Caco-2 (cell line): ENCODE measurements around the gene TSHZ2. TPM values are rescaled to one million over a fixed set of nuclear protein-coding genes. Genes with fewer than 3 reads are reported as not detected.

ENCODE experiments used
- BruUV-seq: library from RNA; stranded (reverse); fragments of 400-500 nt; replicated peaks from 2 replicates; lab custom pipeline; 2021; lab: Mats Ljungman, UMichigan
- CTCF ChIA-PET: fragments of 300-600 bp; sonication (Branson Sonifier 250); formaldehyde crosslinking; loops from one replicate; lab custom pipeline; 2022; ENCODE audit warnings: antibody characterized with exemption; lab: Charles Lee
- POLR2A ChIA-PET: fragments of 300-600 bp; sonication (Branson Sonifier 250); formaldehyde crosslinking; loops from one replicate; lab custom pipeline; 2022; ENCODE audit warnings: antibody characterized with exemption; lab: Charles Lee
- DNase-seq, 2 experiments: peaks; one replicate each; pipeline versions ENCODE4 v3.0.0 to v3.0.0-alpha.2; 2020 to 2022
- H3K27me3 ChIP-seq: replicated peaks from 2 replicates; pipeline ENCODE4 v1.6.0; 2011; ENCODE audit warnings: low read length; ENCODE audit not compliant: control insufficient read depth, insufficient read depth
- H3K36me3 ChIP-seq: 2 replicates; pipeline ENCODE4 v1.5.1; 2011; ENCODE audit warnings: low read length; ENCODE audit not compliant: control insufficient read depth, insufficient read depth
- H3K4me1 ChIP-seq: fragments of 250-450 bp; sonication (Bioruptor Pico); 2 replicates; pipeline ENCODE4 v1.5.1; 2020; ENCODE audit warnings: mild to moderate bottlenecking
- H3K4me3 ChIP-seq: 2 replicates; pipeline ENCODE4 v1.5.1; 2011; ENCODE audit warnings: low read depth, mild to moderate bottlenecking, control low read depth, low read length
- H3K9me3 ChIP-seq: fragments of 250-450 bp; sonication (Bioruptor Pico); 2 replicates; pipeline ENCODE4 v1.5.1; 2020; ENCODE audit warnings: mild to moderate bottlenecking, moderate library complexity
- H3K27ac Mint-ChIP-seq: one replicate; pipeline ENCODE4 v1.8.0; 2022; ENCODE audit warnings: mixed read lengths; ENCODE audit not compliant: unreplicated experiment
- H3K27me3 Mint-ChIP-seq: one replicate; pipeline ENCODE4 v1.8.0; 2022; ENCODE audit warnings: mixed read lengths; ENCODE audit not compliant: insufficient read depth, unreplicated experiment
- H3K36me3 Mint-ChIP-seq: one replicate; pipeline ENCODE4 v1.8.0; 2022; ENCODE audit warnings: mild to moderate bottlenecking, mixed read lengths; ENCODE audit not compliant: insufficient read depth, unreplicated experiment
- H3K4me1 Mint-ChIP-seq: one replicate; pipeline ENCODE4 v1.8.0; 2022; ENCODE audit warnings: low read depth, mixed read lengths; ENCODE audit not compliant: unreplicated experiment
- H3K4me3 Mint-ChIP-seq: one replicate; pipeline ENCODE4 v1.8.0; 2022; ENCODE audit warnings: mild to moderate bottlenecking, moderate library complexity, mixed read lengths; ENCODE audit not compliant: unreplicated experiment
- H3K9me3 Mint-ChIP-seq: one replicate; pipeline ENCODE4 v1.8.0; 2022; ENCODE audit warnings: mixed read lengths; ENCODE audit not compliant: unreplicated experiment
- intact Hi-C: fragments of 100-400 bp; cut with micrococcal nuclease; formaldehyde crosslinking; loops from one replicate; pipeline ENCODE4 v1.10.0; 2022; ENCODE audit not compliant: unreplicated experiment
- total RNA-seq: library from RNA; stranded (reverse); gene quantifications from 2 replicates; pipeline ENCODE4 v1.2.3, GENCODE V29; 2022
- TF ChIP-seq, protein P1 (sequence below), 2 experiments: fragments of 200-600 bp in 1 of 2; IDR thresholded peaks; 1 replicate in 1 of 2; 2 replicates in 1 of 2; pipeline versions ENCODE4 v1.5.1 to v1.8.0; 2011 to 2022; ENCODE audit warnings: antibody characterized with exemption in 1 of 2, control low read depth in 1 of 2, inconsistent platforms in 1 of 2, low read depth in 1 of 2, low read length in 1 of 2, mild to moderate bottlenecking in 1 of 2, moderate library complexity in 1 of 2; ENCODE audit not compliant: insufficient read depth in 1 of 2, severe bottlenecking in 1 of 2, unreplicated experiment in 1 of 2

The TSHZ2 gene
- total RNA-seq, 1 experiment from 2014 or later = 0.07 TPM

- intact Hi-C loops = no loop called here
- Mint-ChIP-seq H3K4me3 (no peak overlapping the region), H3K9me3 (no peaks in the 10 kb centered on the region), H3K4me1 (no peaks in the 10 kb centered on the region), H3K27ac (no peak overlapping the region), H3K27me3 (peaks cover 2% of the 10 kb centered on the region), H3K36me3 (no peaks in the 10 kb centered on the region)
- DNase-seq = no peak
- CTCF ChIA-PET = no interaction called here
- BruUV-seq = no TSS peak
- Histone ChIP-seq H3K36me3 (no peaks in the 10 kb centered on the region), H3K4me3 (no peak overlapping the region), H3K9me3 (no peaks in the 10 kb centered on the region), H3K27me3 (peaks cover 1% of the 10 kb centered on the region; the same call in 1 of the 2 replicates), H3K4me1 (no peaks in the 10 kb centered on the region)
- TF ChIP-seq, protein P1, sequence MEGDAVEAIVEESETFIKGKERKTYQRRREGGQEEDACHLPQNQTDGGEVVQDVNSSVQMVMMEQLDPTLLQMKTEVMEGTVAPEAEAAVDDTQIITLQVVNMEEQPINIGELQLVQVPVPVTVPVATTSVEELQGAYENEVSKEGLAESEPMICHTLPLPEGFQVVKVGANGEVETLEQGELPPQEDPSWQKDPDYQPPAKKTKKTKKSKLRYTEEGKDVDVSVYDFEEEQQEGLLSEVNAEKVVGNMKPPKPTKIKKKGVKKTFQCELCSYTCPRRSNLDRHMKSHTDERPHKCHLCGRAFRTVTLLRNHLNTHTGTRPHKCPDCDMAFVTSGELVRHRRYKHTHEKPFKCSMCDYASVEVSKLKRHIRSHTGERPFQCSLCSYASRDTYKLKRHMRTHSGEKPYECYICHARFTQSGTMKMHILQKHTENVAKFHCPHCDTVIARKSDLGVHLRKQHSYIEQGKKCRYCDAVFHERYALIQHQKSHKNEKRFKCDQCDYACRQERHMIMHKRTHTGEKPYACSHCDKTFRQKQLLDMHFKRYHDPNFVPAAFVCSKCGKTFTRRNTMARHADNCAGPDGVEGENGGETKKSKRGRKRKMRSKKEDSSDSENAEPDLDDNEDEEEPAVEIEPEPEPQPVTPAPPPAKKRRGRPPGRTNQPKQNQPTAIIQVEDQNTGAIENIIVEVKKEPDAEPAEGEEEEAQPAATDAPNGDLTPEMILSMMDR (IDR thresholded peaks at IDR 0.05; ENCODE audit: insufficient read depth in 1 of 2, low read depth in 1 of 2, low read length in 1 of 2, severe bottlenecking in 1 of 2, unreplicated experiment in 1 of 2) = no peak
- POLR2A ChIA-PET = no interaction called here
These were observed 62.7 kb downstream of the TSHZ2 start for GRCh38 chr20:53034899-53035298.

DNA sequence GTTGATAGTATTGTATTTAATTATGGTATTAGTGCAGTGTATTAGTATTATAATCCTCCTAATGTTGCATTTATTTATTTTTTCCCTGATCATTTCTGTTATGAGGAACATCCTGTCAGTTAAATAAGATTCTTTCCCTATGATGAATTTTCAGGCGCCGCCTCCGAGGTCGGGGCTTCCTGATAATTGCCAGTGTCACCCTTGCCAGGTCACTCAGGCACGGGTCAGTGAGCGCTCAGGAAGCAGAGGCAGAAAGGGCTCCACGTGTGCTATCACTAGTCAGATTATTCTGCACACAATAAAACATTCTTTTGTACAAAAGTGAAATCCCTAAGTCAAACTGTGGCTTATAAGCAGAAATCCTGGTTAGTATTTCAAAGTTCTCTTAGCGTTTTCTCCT is 64.8 kb downstream of the TSHZ2 start:
- CTCF ChIA-PET = no interaction called here
- Mint-ChIP-seq H3K27me3 (no peaks in the 10 kb centered on the region), H3K4me3 (no peak overlapping the region), H3K4me1 (no peaks in the 10 kb centered on the region), H3K9me3 (no peaks in the 10 kb centered on the region), H3K27ac (no peak overlapping the region), H3K36me3 (no peaks in the 10 kb centered on the region)
- no peaks in the 10 kb centered on the region for H3K9me3 ChIP-seq
- H3K4me1 ChIP-seq = no peaks in the 10 kb centered on the region
- intact Hi-C loops = no loop called here
- peaks cover 1% of the 10 kb centered on the region; the same call in 1 of the 2 replicates for H3K27me3 ChIP-seq
- no peak overlapping the region for H3K4me3 ChIP-seq
- DNase-seq = no peak
- H3K36me3 ChIP-seq = no peaks in the 10 kb centered on the region
- TF ChIP-seq, protein P1 (IDR thresholded peaks at IDR 0.05; ENCODE audit: insufficient read depth in 1 of 2, low read depth in 1 of 2, low read length in 1 of 2, severe bottlenecking in 1 of 2, unreplicated experiment in 1 of 2) = no peak
- POLR2A ChIA-PET = no interaction called here
- BruUV-seq = no TSS peak

- no peak overlapping the region for H3K27ac Mint-ChIP-seq
- no TSS peak for BruUV-seq
- Histone ChIP-seq H3K36me3 (no peaks in the 10 kb centered on the region), H3K4me3 (no peak overlapping the region), H3K9me3 (no peaks in the 10 kb centered on the region), H3K4me1 (no peaks in the 10 kb centered on the region), H3K27me3 (peaks cover 1% of the 10 kb centered on the region; the same call in 1 of the 2 replicates)
- DNase-seq = no peak
- TF ChIP-seq, protein P1 (IDR thresholded peaks at IDR 0.05; ENCODE audit: insufficient read depth in 1 of 2, low read depth in 1 of 2, low read length in 1 of 2, severe bottlenecking in 1 of 2, unreplicated experiment in 1 of 2) = no peak
- H3K36me3 Mint-ChIP-seq = no peaks in the 10 kb centered on the region
- H3K27me3 Mint-ChIP-seq = no peaks in the 10 kb centered on the region
- H3K9me3 Mint-ChIP-seq = no peaks in the 10 kb centered on the region
- intact Hi-C loops = no loop called here
- ChIA-PET POLR2A (no interaction called here), CTCF (interaction anchor here (0.6 kb wide), 1 partner anchor 72 kb away, joined by 4 read pairs; no protein-coding TSS in a partner anchor)
- no peaks in the 10 kb centered on the region for H3K4me1 Mint-ChIP-seq
- H3K4me3 Mint-ChIP-seq = no peak overlapping the region
These were observed 65.5 kb downstream of the TSHZ2 start for GRCh38 chr20:53037621-53038020.
